Neural crest cell (in vitro differentiated cells): Measurements from ENCODE around the gene PEX10. TPM values are rescaled to one million over a fixed set of nuclear protein-coding genes. Genes with fewer than 3 reads are reported as not detected.
A peak's percentile ranks its signal among the peaks of the same experiment; 100 is the strongest.

Experiments used
- DNase-seq: peaks from one replicate; pipeline ENCODE4 v3.0.0; 2021; ENCODE audit warnings: low read depth, mixed read lengths, low spot score
- H3K27ac Mint-ChIP-seq: one replicate; pipeline ENCODE4 v1.8.0; 2021; ENCODE audit warnings: mild to moderate bottlenecking, mixed read lengths; ENCODE audit not compliant: unreplicated experiment
- H3K27me3 Mint-ChIP-seq: 2 replicates; pipeline ENCODE4 v1.8.0; 2021; ENCODE audit warnings: low read depth, mild to moderate bottlenecking, mixed read lengths
- H3K36me3 Mint-ChIP-seq: 2 replicates; pipeline ENCODE4 v1.8.0; 2021; ENCODE audit warnings: low read depth, mild to moderate bottlenecking, mixed read lengths
- H3K4me1 Mint-ChIP-seq: 2 replicates; pipeline ENCODE4 v1.8.0; 2021; ENCODE audit warnings: mixed read lengths
- H3K4me3 Mint-ChIP-seq: one replicate; pipeline ENCODE4 v1.8.0; 2021; ENCODE audit warnings: mild to moderate bottlenecking, mixed read lengths
- H3K9me3 Mint-ChIP-seq: 2 replicates; pipeline ENCODE4 v1.8.0; 2021; ENCODE audit warnings: mixed read lengths
- CTCF ChIP-seq: fragments of 200-600 bp; sonication (generic); conservative IDR thresholded peaks from 2 replicates; pipeline ENCODE4 v1.5.0; 2021; ENCODE audit warnings: antibody characterized with exemption, mild to moderate bottlenecking
- total RNA-seq: library from RNA; stranded (reverse); gene quantifications from 2 replicates; pipeline ENCODE4 v1.2.1, GENCODE V29; 2021

The PEX10 gene
- total RNA-seq, 1 donor from 2014 or later: 31.2 TPM

- Mint-ChIP-seq H3K27me3 (no peaks in the 10 kb centered on the region), H3K4me3 (no peak overlapping the region), H3K9me3 (no peaks in the 10 kb centered on the region), H3K4me1 (no peaks in the 10 kb centered on the region), H3K27ac (no peak overlapping the region), H3K36me3 (no peaks in the 10 kb centered on the region)
- DNase-seq: no peak
- TF ChIP-seq CTCF: no peak
Measured at GRCh38 chr1:2457444-2457843, 45.1 kb upstream of the PEX10 start.

- no peak overlapping the region for H3K27ac Mint-ChIP-seq
- no peaks in the 10 kb centered on the region for H3K9me3 Mint-ChIP-seq
- H3K4me3 Mint-ChIP-seq: no peak overlapping the region
- TF ChIP-seq CTCF: no peak
- no peak for DNase-seq
- no peaks in the 10 kb centered on the region for H3K4me1 Mint-ChIP-seq
- no peaks in the 10 kb centered on the region for H3K36me3 Mint-ChIP-seq
- no peaks in the 10 kb centered on the region for H3K27me3 Mint-ChIP-seq
Measured at GRCh38 chr1:2455757-2456156, 43.4 kb upstream of the PEX10 start.

- Mint-ChIP-seq H3K9me3 (no peaks in the 10 kb centered on the region), H3K4me3 (no peak overlapping the region), H3K4me1 (no peaks in the 10 kb centered on the region), H3K36me3 (no peaks in the 10 kb centered on the region), H3K27me3 (no peaks in the 10 kb centered on the region), H3K27ac (no peak overlapping the region)
- TF ChIP-seq CTCF: no peak
- DNase-seq: no peak
Measured at GRCh38 chr1:2454227-2454626, 41.9 kb upstream of the PEX10 start.

- no peak for TF ChIP-seq CTCF
- no peaks in the 10 kb centered on the region for H3K9me3 Mint-ChIP-seq
- no peak for DNase-seq
- peaks cover 5% of the 10 kb centered on the region for H3K4me1 Mint-ChIP-seq
- H3K27me3 Mint-ChIP-seq: no peaks in the 10 kb centered on the region
- H3K4me3 Mint-ChIP-seq: no peak overlapping the region
- H3K27ac Mint-ChIP-seq: peak overlapping the region; percentile 78
- H3K36me3 Mint-ChIP-seq: no peaks in the 10 kb centered on the region
Measured at GRCh38 chr1:2452932-2453315, 40.6 kb upstream of the PEX10 start.

- no peaks in the 10 kb centered on the region for H3K9me3 Mint-ChIP-seq
- no peak overlapping the region for H3K27ac Mint-ChIP-seq
- no peak overlapping the region for H3K4me3 Mint-ChIP-seq
- no peaks in the 10 kb centered on the region for H3K27me3 Mint-ChIP-seq
- H3K36me3 Mint-ChIP-seq: no peaks in the 10 kb centered on the region
- TF ChIP-seq CTCF: no peak
- DNase-seq: no peak
- peaks cover 9% of the 10 kb centered on the region for H3K4me1 Mint-ChIP-seq
Measured at GRCh38 chr1:2452201-2452931, 40.0 kb upstream of the PEX10 start.
